OCI-LY7 (cell line): ENCODE results near the gene EHD3. TPM values are rescaled to one million over a fixed set of nuclear protein-coding genes. Genes with fewer than 3 reads are reported as not detected.

Experiments used
- BruUV-seq: library from RNA; stranded (reverse); fragments of 400-500 nt; replicated peaks from 2 replicates; lab custom pipeline; 2021; lab: Mats Ljungman, UMichigan
- CTCF ChIA-PET: fragments of 300-600 bp; sonication (Branson Sonifier 250); formaldehyde crosslinking; loops from one replicate; lab custom pipeline; 2022; ENCODE audit warnings: antibody characterized with exemption; ENCODE audit not compliant: unreplicated experiment; lab: Charles Lee
- POLR2A ChIA-PET: fragments of 300-600 bp; sonication (Branson Sonifier 250); formaldehyde crosslinking; loops from one replicate; lab custom pipeline; 2022; ENCODE audit warnings: antibody characterized with exemption; lab: Charles Lee
- DNase-seq: peaks from one replicate; pipeline ENCODE4 v3.0.0-alpha.2; 2015; ENCODE audit warnings: low spot score
- H2AFZ ChIP-seq: fragments of 200-600 bp; sonication (generic), shearing (Covaris generic); 2 replicates; pipeline ENCODE4 v1.6.1; 2014; ENCODE audit warnings: mild to moderate bottlenecking, antibody characterized with exemption, low read length, moderate library complexity
- H3K27ac ChIP-seq: fragments of 200-600 bp; sonication (generic); 2 replicates; pipeline ENCODE4 v1.5.1; 2014; ENCODE audit warnings: mixed run types, low read depth, mild to moderate bottlenecking, moderate library complexity, low read length, inconsistent platforms; ENCODE audit not compliant: poor library complexity, severe bottlenecking
- H3K36me3 ChIP-seq: fragments of 200-600 bp; sonication (generic); 2 replicates; pipeline ENCODE4 v1.6.1; 2014; ENCODE audit warnings: mild to moderate bottlenecking, antibody characterized with exemption, low read length, moderate library complexity, mixed read lengths; ENCODE audit not compliant: insufficient read depth
- H3K4me1 ChIP-seq: fragments of 200-600 bp; sonication (generic); 2 replicates; pipeline ENCODE4 v1.5.1; 2014; ENCODE audit warnings: mild to moderate bottlenecking, low read length; ENCODE audit not compliant: insufficient read depth, poor library complexity, severe bottlenecking
- H3K4me2 ChIP-seq: fragments of 200-600 bp; sonication (generic); 2 replicates; pipeline ENCODE4 v1.6.1; 2014; ENCODE audit warnings: mild to moderate bottlenecking, low read length
- H3K4me3 ChIP-seq: fragments of 200-600 bp; sonication (generic); 2 replicates; pipeline ENCODE4 v1.5.1; 2014; ENCODE audit warnings: mild to moderate bottlenecking, low read depth, low read length; ENCODE audit not compliant: poor library complexity, severe bottlenecking
- H3K79me2 ChIP-seq: fragments of 200-600 bp; sonication (generic); 2 replicates; pipeline ENCODE4 v1.6.1; 2016; ENCODE audit warnings: low read depth, mild to moderate bottlenecking, low read length, moderate library complexity, mixed read lengths; ENCODE audit not compliant: insufficient read depth
- H3K9me2 ChIP-seq: fragments of 200-600 bp; sonication (generic); 2 replicates; pipeline ENCODE4 v1.6.1; 2016; ENCODE audit warnings: mild to moderate bottlenecking, low read length, mixed read lengths; ENCODE audit not compliant: insufficient read depth
- H3K9me3 ChIP-seq: fragments of 200-600 bp; sonication (generic); 2 replicates; pipeline ENCODE4 v1.6.1; 2014; ENCODE audit warnings: mild to moderate bottlenecking, mixed run types, low read length, mixed read lengths
- H4K20me1 ChIP-seq: fragments of 200-600 bp; sonication (generic); 2 replicates; pipeline ENCODE4 v1.6.1; 2014; ENCODE audit warnings: mild to moderate bottlenecking, antibody characterized with exemption, low read length, moderate library complexity, mixed read lengths; ENCODE audit not compliant: insufficient read depth
- CTCF ChIP-seq: fragments of 200-600 bp; sonication (generic); conservative IDR thresholded peaks from 2 replicates; pipeline ENCODE4 v1.5.1; 2014; ENCODE audit warnings: mild to moderate bottlenecking, antibody characterized with exemption, low read length, moderate library complexity, mixed read lengths
- EZH2phosphoT487 ChIP-seq: fragments of 200-600 bp; sonication (generic); IDR thresholded peaks from 2 replicates; pipeline ENCODE4 v1.6.1; 2018; ENCODE audit warnings: low read depth, borderline replicate concordance, mild to moderate bottlenecking, mixed run types, antibody characterized with exemption, low read length, moderate library complexity, mixed read lengths
- intact Hi-C: fragments of 100-400 bp; cut with micrococcal nuclease; formaldehyde crosslinking; loops from one replicate; pipeline ENCODE4 v1.10.0; 2022; ENCODE audit not compliant: unreplicated experiment
- total RNA-seq, 2 experiments: library from RNA; depleted of rRNA in 1 of 2; stranded (reverse); fragments of >200 nt in 1 of 2; shearing (Covaris generic) in 1 of 2; gene quantifications; 2 replicates each; pipeline ENCODE4 v1.2.3, GENCODE V29; 2014 to 2022

The EHD3 gene
- total RNA-seq, 2 experiments from 2014 or later = 0.73 to 3.4 TPM

GRCh38 chr2:31256611-31257382 lies 22.8 kb downstream of the EHD3 start:
- Histone ChIP-seq H3K4me1 (peaks cover 79% of the 10 kb centered on the region), H3K79me2 (peaks cover 13% of the 10 kb centered on the region; the same call in 1 of the 2 replicates), H3K4me2 (peak overlapping the region; percentile 74), H2AFZ (peak overlapping the region; percentile 67; the same call in 1 of the 2 replicates), H4K20me1 (no peaks in the 10 kb centered on the region), H3K27ac (peak overlapping the region; percentile 95), H3K4me3 (peak overlapping the region; percentile 61), H3K9me3 (0 out of 2 replicates have a peak, but pooled peaks cover 5% of the 10 kb centered on the region), H3K9me2 (no peaks in the 10 kb centered on the region), H3K36me3 (peaks cover 5% of the 10 kb centered on the region; the same call in 1 of the 2 replicates)
- peak; percentile 61 for DNase-seq
- no peak for TF ChIP-seq CTCF
- TF ChIP-seq EZH2phosphoT487 = no peak
- intact Hi-C loops = loop anchor here (1.0 to 10.0 kb wide), 6 partner anchors 23 to 1109 kb away; partner anchors contain the start of genes SLC30A6 and YPEL5
- POLR2A ChIA-PET = interaction anchor here (1.0 to 1.7 kb wide), 6 partner anchors 28 to 545 kb away, joined by 3 to 6 read pairs (median 4); partner anchors contain the start of gene CAPN14
- BruUV-seq = no TSS peak
- CTCF ChIA-PET = interaction anchor here (0.5 to 1.2 kb wide), 4 partner anchors 10 to 507 kb away, joined by 3 to 6 read pairs (median 4); no protein-coding TSS in a partner anchor

- peak; percentile 66 for DNase-seq
- H2AFZ ChIP-seq = peak overlapping the region; percentile 67; the same call in 1 of the 2 replicates
- H3K27ac ChIP-seq = peak overlapping the region; percentile 95
- H3K36me3 ChIP-seq = no peaks in the 10 kb centered on the region
- peaks cover 66% of the 10 kb centered on the region for H3K4me1 ChIP-seq
- H3K79me2 ChIP-seq = peaks cover 9% of the 10 kb centered on the region; the same call in 1 of the 2 replicates
- TF ChIP-seq CTCF (no peak), EZH2phosphoT487 (no peak)
- CTCF ChIA-PET = interaction anchor here (0.6 to 1.1 kb wide), 3 partner anchors 10 to 1047 kb away, joined by 3 to 4 read pairs (median 3); no protein-coding TSS in a partner anchor
- H3K9me3 ChIP-seq = no peaks in the 10 kb centered on the region
- no peaks in the 10 kb centered on the region for H4K20me1 ChIP-seq
- intact Hi-C loops = loop anchor here (5.0 to 10.0 kb wide), 4 partner anchors 391 to 1111 kb away; partner anchors contain the start of genes SLC30A6 and YPEL5
- POLR2A ChIA-PET = interaction anchor here (0.7 to 1.1 kb wide), 5 partner anchors 15 to 108 kb away, joined by 3 to 4 read pairs (median 3); no protein-coding TSS in a partner anchor
- peak overlapping the region; percentile 31 for H3K4me3 ChIP-seq
- no peaks in the 10 kb centered on the region for H3K9me2 ChIP-seq
- BruUV-seq = no TSS peak
- H3K4me2 ChIP-seq = peak overlapping the region; percentile 74
These were observed 24.4 kb downstream of the EHD3 start for GRCh38 chr2:31258351-31258750.
